Astrocyte (in vitro differentiated cells and primary cell): Measurements from ENCODE around the gene CNGA3. TPM values are rescaled to one million over a fixed set of nuclear protein-coding genes. Genes with fewer than 3 reads are reported as not detected.

ENCODE experiments used
- DNase-seq: peaks from one replicate; pipeline ENCODE4 v3.0.0-alpha.2; 2010; ENCODE audit warnings: low read depth
- FAIRE-seq: peaks from 2 replicates; lab custom pipeline; 2011; peaks lifted over from hg19 to GRCh38; lab: Jason Lieb, UNC
- H2AFZ ChIP-seq: 2 replicates; pipeline ENCODE4 v1.6.0; 2012; ENCODE audit warnings: low read depth, low read length, inconsistent platforms
- H3K27ac ChIP-seq: 2 replicates; pipeline ENCODE4 v1.5.1; 2011; ENCODE audit warnings: low read depth, low read length, inconsistent platforms
- H3K27me3 ChIP-seq: 2 replicates; pipeline ENCODE4 v1.6.0; 2011; ENCODE audit warnings: low read length, inconsistent platforms; ENCODE audit not compliant: insufficient read depth
- H3K36me3 ChIP-seq: 2 replicates; pipeline ENCODE4 v1.5.1; 2011; ENCODE audit warnings: low read length, inconsistent platforms; ENCODE audit not compliant: insufficient read depth
- H3K4me1 ChIP-seq: 2 replicates; pipeline ENCODE4 v1.5.1; 2011; ENCODE audit warnings: low read length, inconsistent platforms; ENCODE audit not compliant: insufficient read depth
- H3K4me2 ChIP-seq: 2 replicates; pipeline ENCODE4 v1.6.0; 2012; ENCODE audit warnings: low read length, inconsistent platforms
- H3K4me3 ChIP-seq: 2 replicates; pipeline ENCODE4 v1.5.1; 2011; ENCODE audit warnings: low read depth, mild to moderate bottlenecking, low read length, inconsistent platforms; ENCODE audit not compliant: insufficient read depth
- H3K79me2 ChIP-seq: 2 replicates; pipeline ENCODE4 v1.6.0; 2012; ENCODE audit warnings: mild to moderate bottlenecking, low read length, inconsistent platforms; ENCODE audit not compliant: insufficient read depth
- H3K9ac ChIP-seq: 2 replicates; pipeline ENCODE4 v1.6.0; 2012; ENCODE audit warnings: mild to moderate bottlenecking, low read length, inconsistent platforms
- H3K9me3 ChIP-seq: 2 replicates; pipeline ENCODE4 v1.5.1; 2012; ENCODE audit warnings: low read depth, mild to moderate bottlenecking, low read length, inconsistent platforms; ENCODE audit not compliant: insufficient read depth
- H4K20me1 ChIP-seq: 2 replicates; pipeline ENCODE4 v1.6.0; 2012; ENCODE audit warnings: low read length, inconsistent platforms; ENCODE audit not compliant: insufficient read depth
- H3K27ac Mint-ChIP-seq: one replicate; pipeline ENCODE4 v1.8.0; 2021; ENCODE audit warnings: mild to moderate bottlenecking, mixed read lengths; ENCODE audit not compliant: unreplicated experiment
- H3K27me3 Mint-ChIP-seq: one replicate; pipeline ENCODE4 v1.8.0; 2021; ENCODE audit warnings: low read depth, mixed read lengths; ENCODE audit not compliant: unreplicated experiment
- H3K36me3 Mint-ChIP-seq: one replicate; pipeline ENCODE4 v1.8.0; 2021; ENCODE audit warnings: low read depth, mixed read lengths; ENCODE audit not compliant: unreplicated experiment
- H3K4me1 Mint-ChIP-seq: one replicate; pipeline ENCODE4 v1.8.0; 2021; ENCODE audit warnings: low read depth, mixed read lengths; ENCODE audit not compliant: unreplicated experiment
- H3K4me3 Mint-ChIP-seq: one replicate; pipeline ENCODE4 v1.8.0; 2021; ENCODE audit warnings: mild to moderate bottlenecking, moderate library complexity, mixed read lengths; ENCODE audit not compliant: unreplicated experiment
- H3K9me3 Mint-ChIP-seq: one replicate; pipeline ENCODE4 v1.8.0; 2021; ENCODE audit warnings: mild to moderate bottlenecking, mixed read lengths; ENCODE audit not compliant: unreplicated experiment
- EZH2 ChIP-seq: IDR thresholded peaks from 2 replicates; pipeline ENCODE4 v1.6.1; 2012; ENCODE audit warnings: mild to moderate bottlenecking, low read length, inconsistent platforms; ENCODE audit not compliant: insufficient read depth
- total RNA-seq: library from RNA; stranded (reverse); gene quantifications from 2 replicates; pipeline ENCODE4 v1.2.1, GENCODE V29; 2021
- TF ChIP-seq, protein P1 (sequence below): IDR thresholded peaks from 2 replicates; pipeline ENCODE4 v1.5.1; 2011; ENCODE audit warnings: low read depth, mild to moderate bottlenecking, inconsistent platforms, low read length, moderate library complexity; ENCODE audit not compliant: insufficient read depth

CNGA3 gene
- total RNA-seq, 1 donor from 2014 or later = not detected

DNA sequence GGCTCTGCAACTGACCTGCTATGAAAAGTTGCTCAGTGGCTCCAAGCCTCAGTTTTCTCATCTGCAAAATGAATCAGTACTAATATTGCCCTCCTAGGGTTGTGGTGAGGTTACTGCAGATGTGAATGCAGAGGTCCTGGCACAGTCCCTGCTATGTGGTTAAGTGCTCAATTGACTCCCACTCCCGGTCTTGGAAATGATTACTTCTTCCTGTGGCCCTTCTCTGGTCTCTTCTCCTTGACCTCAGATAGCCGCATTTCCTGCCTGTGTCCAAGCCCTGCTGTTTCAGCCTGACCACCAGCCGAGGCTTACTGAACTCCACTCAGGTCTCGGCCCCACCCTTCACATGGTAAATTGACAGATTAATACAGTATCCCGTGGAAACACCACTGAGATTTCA lies 26.3 kb downstream of the CNGA3 start:
- H3K4me2 ChIP-seq = no peak overlapping the region
- peaks cover 46% of the 10 kb centered on the region for H3K27me3 Mint-ChIP-seq
- no peaks in the 10 kb centered on the region for H3K79me2 ChIP-seq
- H3K36me3 ChIP-seq = no peaks in the 10 kb centered on the region
- peaks cover 7% of the 10 kb centered on the region for H3K9me3 ChIP-seq
- H3K9ac ChIP-seq = no peak overlapping the region
- DNase-seq = no peak
- H3K27me3 ChIP-seq = peaks cover 8% of the 10 kb centered on the region
- peaks cover 1% of the 10 kb centered on the region for H3K4me1 Mint-ChIP-seq
- no peak overlapping the region for H3K27ac ChIP-seq
- no peak overlapping the region for H3K4me3 Mint-ChIP-seq
- TF ChIP-seq EZH2 = no peak
- TF ChIP-seq, protein P1, sequence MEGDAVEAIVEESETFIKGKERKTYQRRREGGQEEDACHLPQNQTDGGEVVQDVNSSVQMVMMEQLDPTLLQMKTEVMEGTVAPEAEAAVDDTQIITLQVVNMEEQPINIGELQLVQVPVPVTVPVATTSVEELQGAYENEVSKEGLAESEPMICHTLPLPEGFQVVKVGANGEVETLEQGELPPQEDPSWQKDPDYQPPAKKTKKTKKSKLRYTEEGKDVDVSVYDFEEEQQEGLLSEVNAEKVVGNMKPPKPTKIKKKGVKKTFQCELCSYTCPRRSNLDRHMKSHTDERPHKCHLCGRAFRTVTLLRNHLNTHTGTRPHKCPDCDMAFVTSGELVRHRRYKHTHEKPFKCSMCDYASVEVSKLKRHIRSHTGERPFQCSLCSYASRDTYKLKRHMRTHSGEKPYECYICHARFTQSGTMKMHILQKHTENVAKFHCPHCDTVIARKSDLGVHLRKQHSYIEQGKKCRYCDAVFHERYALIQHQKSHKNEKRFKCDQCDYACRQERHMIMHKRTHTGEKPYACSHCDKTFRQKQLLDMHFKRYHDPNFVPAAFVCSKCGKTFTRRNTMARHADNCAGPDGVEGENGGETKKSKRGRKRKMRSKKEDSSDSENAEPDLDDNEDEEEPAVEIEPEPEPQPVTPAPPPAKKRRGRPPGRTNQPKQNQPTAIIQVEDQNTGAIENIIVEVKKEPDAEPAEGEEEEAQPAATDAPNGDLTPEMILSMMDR = no peak
- H3K9me3 Mint-ChIP-seq = peaks cover 5% of the 10 kb centered on the region
- no peak overlapping the region for H3K4me3 ChIP-seq
- no peaks in the 10 kb centered on the region for H3K4me1 ChIP-seq
- no peak overlapping the region for H3K27ac Mint-ChIP-seq
- no peak for FAIRE-seq
- H2AFZ ChIP-seq = no peak overlapping the region
- H4K20me1 ChIP-seq = no peaks in the 10 kb centered on the region
- H3K36me3 Mint-ChIP-seq = no peaks in the 10 kb centered on the region

DNA sequence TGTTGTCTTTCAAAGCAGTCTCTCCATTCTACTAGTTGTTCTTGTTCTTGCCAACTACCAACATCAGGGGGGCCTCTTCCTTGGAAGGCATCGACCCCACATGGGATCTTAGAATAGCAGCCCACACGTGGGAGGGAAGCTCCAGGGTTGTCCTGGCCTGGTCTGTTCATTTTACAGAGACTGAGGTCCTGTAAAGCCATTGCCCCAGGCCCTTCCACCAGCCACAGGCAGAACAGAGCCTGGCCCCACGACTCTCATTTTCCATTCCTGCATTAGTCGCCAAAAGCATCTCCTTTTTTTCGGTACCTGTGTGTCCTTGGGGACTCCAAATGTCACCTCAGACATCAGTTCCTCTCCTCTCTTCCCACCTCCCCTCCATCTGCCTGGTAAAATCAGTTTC lies 28.0 kb downstream of the CNGA3 start:
- Histone ChIP-seq H3K27me3 (peaks cover 11% of the 10 kb centered on the region), H3K79me2 (no peaks in the 10 kb centered on the region), H3K9ac (no peak overlapping the region), H3K9me3 (no peaks in the 10 kb centered on the region), H4K20me1 (no peaks in the 10 kb centered on the region), H2AFZ (no peak overlapping the region), H3K27ac (no peak overlapping the region), H3K4me2 (no peak overlapping the region), H3K4me1 (no peaks in the 10 kb centered on the region), H3K4me3 (no peak overlapping the region), H3K36me3 (no peaks in the 10 kb centered on the region)
- DNase-seq (no peak), FAIRE-seq (no peak)
- Mint-ChIP-seq H3K4me3 (no peak overlapping the region), H3K36me3 (no peaks in the 10 kb centered on the region), H3K9me3 (no peaks in the 10 kb centered on the region), H3K4me1 (peaks cover 1% of the 10 kb centered on the region), H3K27me3 (peaks cover 62% of the 10 kb centered on the region), H3K27ac (no peak overlapping the region)
- TF ChIP-seq, protein P1 = no peak
- no peak for TF ChIP-seq EZH2

DNA sequence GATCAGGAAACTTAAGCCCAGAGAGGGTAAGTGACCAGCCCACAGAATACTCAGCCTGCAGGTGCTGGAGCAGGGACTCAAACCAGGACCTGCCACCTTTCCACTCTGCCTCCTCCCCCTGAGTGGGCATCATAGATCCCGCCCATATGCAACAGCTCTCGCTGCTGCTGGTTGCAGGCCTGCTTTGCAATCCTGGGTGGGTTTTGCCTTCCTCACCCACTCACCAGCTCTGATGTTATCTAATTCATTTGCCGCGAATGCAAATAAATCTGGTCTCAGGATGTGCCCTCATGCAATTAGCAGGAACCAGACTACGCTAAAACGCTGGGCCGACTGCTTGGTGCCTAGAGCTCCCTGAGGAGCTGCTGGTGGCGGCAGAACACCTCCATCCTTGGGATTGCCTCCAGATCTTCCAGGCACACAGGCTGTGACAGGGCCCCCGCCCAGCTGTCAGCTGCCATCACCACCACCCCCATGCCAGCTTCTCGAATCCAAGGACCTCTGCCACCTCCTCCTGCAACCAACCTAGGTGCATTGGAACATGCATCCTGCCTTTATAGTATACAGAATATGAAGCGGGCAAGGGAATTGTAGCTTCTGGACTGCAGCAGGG lies 28.8 kb downstream of the CNGA3 start:
- peaks cover 1% of the 10 kb centered on the region for H3K4me1 Mint-ChIP-seq
- FAIRE-seq (no peak), DNase-seq (no peak)
- H3K27ac ChIP-seq = no peak overlapping the region
- no peak overlapping the region for H3K4me3 Mint-ChIP-seq
- H3K79me2 ChIP-seq = no peaks in the 10 kb centered on the region
- H3K9me3 ChIP-seq = no peaks in the 10 kb centered on the region
- no peak for TF ChIP-seq EZH2
- TF ChIP-seq, protein P1 = no peak
- H3K9me3 Mint-ChIP-seq = no peaks in the 10 kb centered on the region
- no peak overlapping the region for H3K27ac Mint-ChIP-seq
- H3K27me3 Mint-ChIP-seq = peaks cover 62% of the 10 kb centered on the region
- H3K4me3 ChIP-seq = no peak overlapping the region
- no peaks in the 10 kb centered on the region for H4K20me1 ChIP-seq
- H3K36me3 Mint-ChIP-seq = no peaks in the 10 kb centered on the region
- H3K4me2 ChIP-seq = no peak overlapping the region
- H2AFZ ChIP-seq = no peak overlapping the region
- H3K9ac ChIP-seq = no peak overlapping the region
- no peaks in the 10 kb centered on the region for H3K36me3 ChIP-seq
- H3K27me3 ChIP-seq = peaks cover 11% of the 10 kb centered on the region
- H3K4me1 ChIP-seq = no peaks in the 10 kb centered on the region
